ENCODE results near the gene VAX1. TPM values are rescaled to one million over a fixed set of nuclear protein-coding genes. Genes with fewer than 3 reads are reported as not detected.
"Not testable (repeated sequence)": the region's sequence is repeated elsewhere in the genome, so short reads cannot be mapped to it uniquely, and the experiment has no call there.

The VAX1 gene
- not detected for total RNA-seq

GRCh38 chr10:117137911-117138642, at the start of gene VAX1:
VAX1 (minus strand) TSS chr10:117138270; CDS start chr10:117138056, 214 bp downstream.
- TF ChIP-seq CTCF (IDR thresholded peaks at IDR 0.05) (no peak), POLR2A (IDR thresholded peaks at IDR 0.05) (no peak), POLR2AphosphoS5 (IDR thresholded peaks at IDR 0.05) (no peak)
- no peaks in the 10 kb centered on the region for H3K36me3 ChIP-seq
- 7% methylated on average over 64 of the region's 65 CpGs for whole genome bisulfite sequencing
- no peaks in the 10 kb centered on the region for H3K9me3 ChIP-seq
- no peak within 1 kb of the TSS for H3K27ac ChIP-seq
- H3K27me3 ChIP-seq (replicated peaks; ENCODE audit: insufficient read depth): peaks cover 73% of the 10 kb centered on the region
- DNase-seq (ENCODE audit: low spot score): no peak
- intact Hi-C loops (cut with DNase I): no loop called here
- peak within 1 kb of the TSS; percentile 7 to 14 for H3K4me3 ChIP-seq
- H3K4me1 ChIP-seq (replicated peaks): no peaks in the 10 kb centered on the region

DNA sequence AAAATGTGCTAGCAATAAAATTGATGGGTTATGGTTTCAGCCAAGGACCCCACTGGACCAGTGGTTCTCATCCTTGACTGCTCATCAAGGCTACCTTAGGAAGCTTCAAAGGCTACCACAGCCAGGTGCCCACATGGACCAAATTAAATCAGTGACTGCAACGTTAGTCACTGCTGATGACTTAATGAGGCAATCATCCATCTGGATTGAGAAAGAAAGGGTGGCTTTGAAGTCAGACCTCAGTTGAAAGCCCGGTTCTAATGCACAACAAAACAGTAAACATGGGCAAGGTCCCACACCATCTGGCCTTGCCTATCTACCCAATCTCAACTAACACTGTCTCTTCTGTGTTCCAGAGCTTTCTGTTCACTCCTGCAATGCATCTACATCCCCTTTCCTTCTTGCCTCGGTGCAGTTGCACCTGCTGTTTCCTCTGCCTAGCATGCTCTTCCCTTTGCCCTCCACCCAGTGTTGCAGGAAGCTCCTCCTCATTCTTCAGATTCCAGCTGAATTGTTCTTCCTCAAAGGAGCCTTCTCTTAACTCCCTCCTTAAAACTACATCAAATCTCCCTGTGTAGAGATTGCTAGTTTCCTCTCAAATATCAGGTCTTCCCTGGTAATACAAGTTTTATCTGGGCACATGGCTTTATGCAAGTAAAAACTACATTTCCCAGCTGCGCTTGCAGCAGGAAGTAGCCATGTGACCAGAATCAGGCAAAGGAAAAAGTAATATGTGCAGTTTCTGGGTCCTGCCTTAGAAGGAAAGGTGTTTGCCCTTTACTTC, 49.0 kb upstream of the VAX1 start:
- WGBS: 52% methylated on average over 4 of the region's 4 CpGs
- Histone ChIP-seq H3K27ac (no peak overlapping the region), H3K9me3 (no peaks in the 10 kb centered on the region), H3K36me3 (no peaks in the 10 kb centered on the region), H3K4me3 (no peak overlapping the region), H3K4me1 (replicated peaks) (no peaks in the 10 kb centered on the region), H3K27me3 (replicated peaks; ENCODE audit: insufficient read depth) (no peaks in the 10 kb centered on the region)
- no peak for TF ChIP-seq POLR2AphosphoS5 (IDR thresholded peaks at IDR 0.05)
- no peak for TF ChIP-seq CTCF (IDR thresholded peaks at IDR 0.05)
- no peak for TF ChIP-seq POLR2A (IDR thresholded peaks at IDR 0.05)
- no peak for DNase-seq (ENCODE audit: low spot score)
- intact Hi-C loops (cut with DNase I): no loop called here

GRCh38 chr10:117185817-117186216, 47.7 kb upstream of the VAX1 start:
- H3K9me3 ChIP-seq; H3K4me3 ChIP-seq; intact Hi-C loops (cut with DNase I); H3K27ac ChIP-seq; H3K4me1 ChIP-seq (replicated peaks); H3K27me3 ChIP-seq (replicated peaks; ENCODE audit: insufficient read depth); H3K36me3 ChIP-seq; DNase-seq (ENCODE audit: low spot score): not testable (repeated sequence)
- 89% methylated on average over 4 of the region's 4 CpGs for WGBS

GRCh38 chr10:117184821-117185220, 46.8 kb upstream of the VAX1 start:
- WGBS: 62% methylated on average over 3 of the region's 3 CpGs
- no peaks in the 10 kb centered on the region for H3K27me3 ChIP-seq (replicated peaks; ENCODE audit: insufficient read depth)
- H3K4me1 ChIP-seq (replicated peaks): no peaks in the 10 kb centered on the region
- no peaks in the 10 kb centered on the region for H3K9me3 ChIP-seq
- TF ChIP-seq POLR2A (IDR thresholded peaks at IDR 0.05) (no peak), CTCF (IDR thresholded peaks at IDR 0.05) (no peak)
- no peak for DNase-seq (ENCODE audit: low spot score)
- no peak overlapping the region for H3K27ac ChIP-seq
- H3K36me3 ChIP-seq: no peaks in the 10 kb centered on the region
- intact Hi-C loops (cut with DNase I): no loop called here
- H3K4me3 ChIP-seq: no peak overlapping the region

GRCh38 chr10:117184296-117184695, 46.2 kb upstream of the VAX1 start:
- TF ChIP-seq POLR2A (IDR thresholded peaks at IDR 0.05) (no peak), CTCF (IDR thresholded peaks at IDR 0.05) (no peak), POLR2AphosphoS5 (IDR thresholded peaks at IDR 0.05) (no peak)
- Histone ChIP-seq H3K4me1 (replicated peaks) (no peaks in the 10 kb centered on the region), H3K27ac (no peak overlapping the region), H3K27me3 (replicated peaks; ENCODE audit: insufficient read depth) (no peaks in the 10 kb centered on the region), H3K36me3 (no peaks in the 10 kb centered on the region), H3K4me3 (no peak overlapping the region), H3K9me3 (no peaks in the 10 kb centered on the region)
- WGBS: 87% methylated on average over 10 of the region's 10 CpGs
- intact Hi-C loops (cut with DNase I): no loop called here
- no peak for DNase-seq (ENCODE audit: low spot score)

Data from prostate gland (tissue), 2 donors.